ENCODE results near the gene TUBB3. TPM values are rescaled to one million over a fixed set of nuclear protein-coding genes. Genes with fewer than 3 reads are reported as not detected.

The TUBB3 gene
- total RNA-seq, 1 donor, result 299 TPM

DNA sequence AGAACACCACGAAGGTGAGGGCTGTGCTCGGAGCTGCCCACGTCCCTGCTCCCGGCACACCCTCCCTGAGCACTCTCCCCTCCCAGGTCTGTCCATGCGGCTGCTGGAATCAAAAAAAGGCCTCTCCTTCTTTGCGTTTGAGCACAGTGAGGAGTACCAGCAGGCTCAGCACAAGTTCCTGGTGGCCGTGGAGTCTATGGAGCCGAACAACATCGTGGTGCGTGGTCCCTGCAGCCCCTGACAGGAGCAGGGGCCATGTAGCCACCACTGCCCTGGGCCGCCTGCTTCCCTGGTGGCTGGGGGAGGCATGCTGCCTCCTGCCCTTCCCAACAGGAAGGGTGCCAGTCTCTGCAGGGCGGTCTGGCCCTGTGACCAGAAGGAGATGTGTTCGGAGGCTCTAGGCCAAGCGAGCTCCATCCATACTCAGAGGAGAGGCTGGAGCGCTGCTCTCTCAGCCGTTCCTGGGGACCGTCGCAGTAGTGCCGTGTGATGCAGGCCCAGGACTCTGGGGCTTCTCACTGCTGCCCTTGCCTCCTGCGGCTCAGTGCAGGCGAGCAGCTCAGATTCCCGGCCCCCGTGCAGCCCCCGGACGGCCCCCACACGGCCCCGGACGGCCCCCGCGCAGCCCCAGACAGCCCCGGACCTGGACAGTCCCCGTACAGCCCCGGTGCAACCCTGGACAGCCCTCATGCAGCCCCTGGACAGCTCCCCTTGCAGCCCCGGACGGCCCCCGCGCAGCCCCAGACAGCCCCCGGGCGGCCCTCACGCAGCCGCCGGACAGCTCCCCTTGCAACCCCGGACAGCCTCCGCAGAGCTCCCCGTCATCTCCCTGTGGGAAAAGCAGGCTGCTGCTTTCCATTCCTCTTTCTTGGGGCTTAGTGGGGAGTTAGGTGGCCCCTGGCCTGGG is 29.2 kb upstream of the TUBB3 start:
- TF ChIP-seq, protein P1, sequence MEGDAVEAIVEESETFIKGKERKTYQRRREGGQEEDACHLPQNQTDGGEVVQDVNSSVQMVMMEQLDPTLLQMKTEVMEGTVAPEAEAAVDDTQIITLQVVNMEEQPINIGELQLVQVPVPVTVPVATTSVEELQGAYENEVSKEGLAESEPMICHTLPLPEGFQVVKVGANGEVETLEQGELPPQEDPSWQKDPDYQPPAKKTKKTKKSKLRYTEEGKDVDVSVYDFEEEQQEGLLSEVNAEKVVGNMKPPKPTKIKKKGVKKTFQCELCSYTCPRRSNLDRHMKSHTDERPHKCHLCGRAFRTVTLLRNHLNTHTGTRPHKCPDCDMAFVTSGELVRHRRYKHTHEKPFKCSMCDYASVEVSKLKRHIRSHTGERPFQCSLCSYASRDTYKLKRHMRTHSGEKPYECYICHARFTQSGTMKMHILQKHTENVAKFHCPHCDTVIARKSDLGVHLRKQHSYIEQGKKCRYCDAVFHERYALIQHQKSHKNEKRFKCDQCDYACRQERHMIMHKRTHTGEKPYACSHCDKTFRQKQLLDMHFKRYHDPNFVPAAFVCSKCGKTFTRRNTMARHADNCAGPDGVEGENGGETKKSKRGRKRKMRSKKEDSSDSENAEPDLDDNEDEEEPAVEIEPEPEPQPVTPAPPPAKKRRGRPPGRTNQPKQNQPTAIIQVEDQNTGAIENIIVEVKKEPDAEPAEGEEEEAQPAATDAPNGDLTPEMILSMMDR (IDR thresholded peaks at IDR 0.05; ENCODE audit: insufficient read depth, low read length), result no peak
- DNase-seq (ENCODE audit: low read depth), result no peak
- H3K4me3 ChIP-seq (ENCODE audit: low read depth, low read length), result no peak overlapping the region

DNA sequence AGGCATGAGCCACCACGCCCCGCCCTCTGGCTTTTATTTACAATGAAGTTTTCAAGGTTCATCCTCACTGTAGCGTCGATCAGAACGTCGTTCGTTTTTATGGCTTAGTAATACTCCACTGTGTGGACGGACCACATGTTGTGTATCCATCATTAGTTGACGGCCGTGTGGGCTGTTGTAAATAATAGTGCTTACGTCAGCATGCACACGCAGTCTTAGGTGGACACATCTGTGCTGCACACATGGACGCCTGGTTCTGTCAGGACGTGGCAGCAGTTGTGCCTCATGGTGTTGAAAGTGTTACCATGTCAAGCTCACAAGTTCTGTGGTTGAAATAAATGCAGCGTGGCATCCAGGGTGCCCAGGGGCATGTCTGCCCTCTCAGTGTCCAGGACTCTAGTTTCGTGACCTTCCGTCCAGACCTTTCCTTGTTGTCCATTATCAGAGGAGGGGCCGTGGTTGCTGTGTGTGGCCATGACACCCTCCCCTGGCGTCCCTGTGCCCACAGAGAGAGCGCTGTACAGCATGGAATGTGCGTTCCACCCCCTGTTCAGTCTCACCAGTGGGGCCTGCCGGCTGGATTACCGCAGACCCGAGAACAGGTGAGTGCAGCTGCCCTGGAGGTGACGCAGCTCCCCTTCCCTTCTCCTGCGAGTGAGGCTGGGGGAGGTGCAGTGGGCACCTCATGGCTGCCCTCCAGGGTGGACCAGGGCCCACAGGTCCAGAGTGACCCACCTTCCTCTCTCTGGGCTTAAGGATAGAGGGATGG is 27.5 kb upstream of the TUBB3 start:
- TF ChIP-seq, protein P1 (IDR thresholded peaks at IDR 0.05; ENCODE audit: insufficient read depth, low read length), result no peak
- H3K4me3 ChIP-seq (ENCODE audit: low read depth, low read length), result no peak overlapping the region
- DNase-seq (ENCODE audit: low read depth), result no peak

GRCh38 chr16:89897204-89897603 is 25.9 kb upstream of the TUBB3 start:
- DNase-seq (ENCODE audit: low read depth), result no peak
- no peak overlapping the region for H3K4me3 ChIP-seq (ENCODE audit: low read depth, low read length)
- TF ChIP-seq, protein P1 (IDR thresholded peaks at IDR 0.05; ENCODE audit: insufficient read depth, low read length), result no peak

DNA sequence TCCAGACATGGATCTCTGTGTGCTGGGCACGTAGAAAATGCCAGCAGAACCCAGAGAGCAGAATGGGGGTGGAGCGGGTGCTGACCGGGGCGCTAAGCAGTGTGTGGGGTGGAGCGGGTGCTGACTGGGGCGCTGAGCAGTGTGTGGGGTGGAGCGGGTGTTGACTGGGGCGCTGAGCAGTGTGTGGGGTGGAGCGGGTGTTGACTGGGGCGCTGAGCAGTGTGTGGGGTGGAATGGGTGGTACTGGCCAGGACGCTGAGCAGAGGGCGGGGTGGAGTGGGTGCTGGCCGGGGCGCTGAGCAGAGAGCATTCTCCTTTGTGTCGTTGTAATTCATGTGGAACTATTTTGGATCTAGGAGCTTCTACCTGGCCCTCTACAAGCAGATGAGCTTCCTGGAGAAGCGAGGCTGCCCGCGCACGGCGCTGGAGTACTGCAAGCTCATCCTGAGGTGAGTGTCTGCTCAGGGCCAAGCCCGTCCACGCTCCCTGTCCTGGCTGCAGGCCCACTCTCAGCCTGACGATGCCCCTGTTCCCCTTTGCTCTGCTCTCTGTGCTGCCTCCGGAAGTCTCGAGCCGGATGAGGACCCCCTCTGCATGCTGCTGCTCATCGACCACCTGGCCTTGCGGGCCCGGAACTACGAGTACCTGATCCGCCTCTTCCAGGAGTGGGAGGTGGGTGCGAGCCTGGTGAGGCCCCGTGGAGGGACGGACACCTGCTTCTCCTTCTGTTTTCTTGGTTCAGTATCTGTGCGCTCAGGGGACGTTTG is 24.8 kb upstream of the TUBB3 start:
- no peak overlapping the region for H3K4me3 ChIP-seq (ENCODE audit: low read depth, low read length)
- TF ChIP-seq, protein P1 (IDR thresholded peaks at IDR 0.05; ENCODE audit: insufficient read depth, low read length), result no peak
- no peak for DNase-seq (ENCODE audit: low read depth)

- DNase-seq (ENCODE audit: low read depth), result no peak
- H3K4me3 ChIP-seq (ENCODE audit: low read depth, low read length), result no peak overlapping the region
- TF ChIP-seq, protein P1 (IDR thresholded peaks at IDR 0.05; ENCODE audit: insufficient read depth, low read length), result no peak
Measured at GRCh38 chr16:89899879-89900481, 23.2 kb upstream of the TUBB3 start.

GRCh38 chr16:89900885-89901284 is 22.3 kb upstream of the TUBB3 start:
- no peak overlapping the region for H3K4me3 ChIP-seq (ENCODE audit: low read depth, low read length)
- TF ChIP-seq, protein P1 (IDR thresholded peaks at IDR 0.05; ENCODE audit: insufficient read depth, low read length), result no peak
- no peak for DNase-seq (ENCODE audit: low read depth)
